Muscle of leg (tissue), 11 donors: Measurements from ENCODE around the gene TBCD. TPM values are rescaled to one million over a fixed set of nuclear protein-coding genes. Genes with fewer than 3 reads are reported as not detected.
"Not testable (repeated sequence)": the region's sequence is repeated elsewhere in the genome, so short reads cannot be mapped to it uniquely, and the experiment has no call there.

ENCODE experiments used
- DNase-seq: peaks from one replicate; pipeline ENCODE4 v3.0.0; 2013
- H3K27ac ChIP-seq: one replicate; pipeline ENCODE4 v1.5.1; 2013; ENCODE audit warnings: mild to moderate bottlenecking, low read length, control low read depth
- H3K27me3 ChIP-seq: one replicate; pipeline ENCODE4 v1.6.1; 2013; ENCODE audit warnings: low read length; ENCODE audit not compliant: control insufficient read depth, insufficient read depth
- H3K36me3 ChIP-seq: one replicate; pipeline ENCODE4 v1.6.1; 2013; ENCODE audit warnings: low read length; ENCODE audit not compliant: control insufficient read depth, insufficient read depth
- H3K4me1 ChIP-seq: one replicate; pipeline ENCODE4 v1.6.1; 2013; ENCODE audit warnings: low read length; ENCODE audit not compliant: control insufficient read depth, insufficient read depth
- H3K4me3 ChIP-seq: one replicate; pipeline ENCODE4 v1.5.1; 2013; ENCODE audit warnings: low read length, control low read depth
- H3K9me3 ChIP-seq: replicated peaks from 2 replicates; pipeline ENCODE4 v1.6.1; 2013; ENCODE audit warnings: low read depth, low read length; ENCODE audit not compliant: control insufficient read depth
- WGBS: methylation state at CpG from one replicate; pipeline ENCODE4 v1.1.5; 2013; ENCODE audit warnings: missing lambda C conversion rate; ENCODE audit not compliant: insufficient coverage; 5-methylcytosine and 5-hydroxymethylcytosine counted together
- polyA plus RNA-seq, 8 donors: library from polyadenylated mRNA; unstranded; fragments of 120-200 nt; gene quantifications; one replicate each; pipeline versions ENCODE4 v1.2.1 to v1.2.3, GENCODE V29; 2013; ENCODE audit warnings: inconsistent platforms in 1 of 8, low replicate concordance in 1 of 8; ENCODE audit not compliant: insufficient read length in 8 of 8, insufficient read depth in 1 of 8
- total RNA-seq: library from RNA; stranded (reverse); fragments of 120-200 nt; gene quantifications from one replicate; pipeline ENCODE4 v1.2.4, GENCODE V29; 2013

TBCD gene
- total and polyA plus RNA-seq, 9 donors: 47.8 to 77.4 (median 62.3) TPM

DNA sequence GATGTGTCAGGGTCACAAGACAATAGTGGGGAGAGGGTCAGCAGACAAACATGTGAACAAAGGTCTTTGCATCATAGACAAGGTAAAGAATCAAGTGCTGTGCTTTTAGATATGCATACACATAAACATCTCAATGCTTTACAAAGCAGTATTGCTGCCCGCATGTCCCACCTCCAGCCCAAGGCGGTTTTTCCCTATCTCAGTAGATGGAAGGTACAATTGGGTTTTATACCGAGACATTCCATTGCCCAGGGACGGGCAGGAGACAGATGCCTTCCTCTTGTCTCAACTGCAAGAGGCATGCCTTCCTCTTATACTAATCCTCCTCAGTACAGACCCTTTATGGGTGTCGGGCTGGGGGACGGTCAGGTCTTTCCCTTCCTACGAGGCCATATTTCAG, 7.1 kb upstream of the TBCD start:
- not testable (repeated sequence) for H3K4me1 ChIP-seq, DNase-seq, H3K4me3 ChIP-seq, H3K27me3 ChIP-seq, H3K27ac ChIP-seq
- Histone ChIP-seq H3K9me3 (peaks cover 35% of the 10 kb centered on the region), H3K36me3 (peaks cover 45% of the 10 kb centered on the region)
- WGBS: no CpG with 5 or more reads among the region's 7 CpGs

DNA sequence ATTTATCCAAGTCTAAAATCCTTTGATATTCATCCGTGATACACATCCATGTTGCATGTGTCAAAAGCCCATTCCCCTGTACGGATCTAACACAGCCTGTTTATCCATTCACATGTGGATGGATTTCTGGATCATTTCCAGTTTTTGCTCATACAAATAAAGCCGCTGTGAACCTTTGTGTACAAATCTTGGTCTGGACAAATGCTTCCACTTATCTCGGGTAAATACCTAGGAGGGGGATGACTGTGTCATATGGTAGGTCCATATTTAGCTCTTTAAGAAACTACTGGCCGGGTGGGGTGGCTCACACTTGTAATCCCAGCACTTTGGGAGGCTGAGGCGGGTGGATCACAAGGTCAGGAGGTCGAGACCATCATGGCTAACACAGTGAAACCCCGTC, 6.3 kb upstream of the TBCD start:
- H3K4me3 ChIP-seq: no peak overlapping the region
- WGBS: 38% methylated on average over 2 of the region's 8 CpGs
- H3K36me3 ChIP-seq: peaks cover 37% of the 10 kb centered on the region
- no peak overlapping the region for H3K27ac ChIP-seq
- H3K9me3 ChIP-seq: peaks cover 33% of the 10 kb centered on the region
- H3K4me1 ChIP-seq: no peaks in the 10 kb centered on the region
- H3K27me3 ChIP-seq: no peaks in the 10 kb centered on the region
- DNase-seq: no peak

DNA sequence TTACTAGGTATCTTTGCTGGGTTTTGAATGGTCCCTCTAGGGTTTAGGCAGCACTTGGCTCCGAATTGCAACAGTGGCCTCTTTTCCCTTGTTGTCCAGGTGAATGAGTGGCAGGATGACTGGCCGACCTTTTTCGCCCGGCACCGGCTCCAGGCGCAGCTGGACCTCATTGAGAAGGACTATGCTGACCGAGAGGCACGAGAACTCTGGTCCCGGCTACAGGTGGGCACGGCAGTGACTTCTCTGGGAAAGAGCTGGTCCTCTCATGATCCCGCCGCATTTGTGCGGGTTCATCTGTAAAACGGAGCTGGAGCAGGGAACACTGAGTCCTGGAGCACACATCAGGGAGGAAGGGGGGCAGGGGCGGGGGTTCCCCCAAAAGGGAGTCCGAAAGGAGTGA, 3.1 kb upstream of the TBCD start:
- H3K4me1 ChIP-seq: peaks cover 8% of the 10 kb centered on the region
- WGBS: 97% methylated on average over 15 of the region's 16 CpGs
- no peaks in the 10 kb centered on the region for H3K27me3 ChIP-seq
- H3K4me3 ChIP-seq: no peak overlapping the region
- DNase-seq: no peak
- H3K27ac ChIP-seq: no peak overlapping the region
- H3K36me3 ChIP-seq: peaks cover 9% of the 10 kb centered on the region
- H3K9me3 ChIP-seq: peaks cover 23% of the 10 kb centered on the region

DNA sequence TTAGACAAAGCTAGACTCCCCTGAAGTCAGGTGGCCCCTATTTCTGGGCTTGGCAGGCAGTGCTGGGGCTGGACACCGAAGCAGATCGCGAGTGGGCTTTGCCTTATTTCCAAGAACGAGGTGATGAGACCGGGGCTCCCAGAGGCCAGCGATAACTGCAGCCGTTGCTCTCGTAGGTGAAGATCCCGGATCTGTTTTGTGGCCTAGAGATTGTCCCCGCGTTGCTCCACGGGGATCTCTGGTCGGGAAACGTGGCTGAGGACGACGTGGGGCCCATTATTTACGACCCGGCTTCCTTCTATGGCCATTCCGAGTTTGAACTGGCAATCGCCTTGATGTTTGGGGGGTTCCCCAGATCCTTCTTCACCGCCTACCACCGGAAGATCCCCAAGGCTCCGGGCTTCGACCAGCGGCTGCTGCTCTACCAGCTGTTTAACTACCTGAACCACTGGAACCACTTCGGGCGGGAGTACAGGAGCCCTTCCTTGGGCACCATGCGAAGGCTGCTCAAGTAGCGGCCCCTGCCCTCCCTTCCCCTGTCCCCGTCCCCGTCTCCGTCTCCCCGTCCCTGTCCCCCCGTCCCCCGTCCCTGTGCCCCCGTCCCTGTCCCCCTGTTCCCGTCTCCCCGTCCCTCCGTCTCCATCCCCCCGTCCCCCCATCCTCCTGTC, 1.5 kb upstream of the TBCD start:
- 50% methylated on average over 29 of the region's 40 CpGs for WGBS
- Histone ChIP-seq H3K27me3 (no peaks in the 10 kb centered on the region), H3K27ac (no peak overlapping the region), H3K36me3 (peaks cover 9% of the 10 kb centered on the region), H3K9me3 (peaks cover 23% of the 10 kb centered on the region), H3K4me1 (peaks cover 17% of the 10 kb centered on the region), H3K4me3 (no peak overlapping the region)
- no peak for DNase-seq

DNA sequence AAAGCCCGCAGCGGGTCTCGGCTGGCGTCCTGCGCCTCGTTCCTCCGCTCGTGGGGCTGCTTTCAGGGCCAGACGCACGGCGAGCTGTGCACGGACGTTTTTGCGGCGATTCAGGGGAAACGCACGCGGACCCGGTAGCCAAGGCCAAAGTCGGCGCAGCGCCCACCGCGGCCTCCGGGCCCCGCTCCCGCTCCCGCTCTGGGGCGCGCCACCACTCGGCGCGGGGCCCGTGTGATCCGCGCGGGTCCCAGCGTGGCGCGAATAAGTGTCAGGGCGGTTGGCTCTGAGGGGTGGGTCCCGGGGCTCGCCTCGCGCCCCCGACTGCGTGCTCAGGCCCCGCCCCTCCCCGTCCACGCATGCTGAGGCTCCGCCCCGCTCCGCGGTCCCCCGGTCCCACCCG, 694 bp upstream of the TBCD start:
- Histone ChIP-seq H3K4me3 (peak overlapping the region; percentile 42), H3K27me3 (no peaks in the 10 kb centered on the region), H3K9me3 (peaks cover 20% of the 10 kb centered on the region), H3K27ac (no peak overlapping the region), H3K36me3 (peaks cover 11% of the 10 kb centered on the region), H3K4me1 (peaks cover 17% of the 10 kb centered on the region)
- no peak for DNase-seq
- WGBS: under 1% methylated on average over 46 of the region's 56 CpGs

DNA sequence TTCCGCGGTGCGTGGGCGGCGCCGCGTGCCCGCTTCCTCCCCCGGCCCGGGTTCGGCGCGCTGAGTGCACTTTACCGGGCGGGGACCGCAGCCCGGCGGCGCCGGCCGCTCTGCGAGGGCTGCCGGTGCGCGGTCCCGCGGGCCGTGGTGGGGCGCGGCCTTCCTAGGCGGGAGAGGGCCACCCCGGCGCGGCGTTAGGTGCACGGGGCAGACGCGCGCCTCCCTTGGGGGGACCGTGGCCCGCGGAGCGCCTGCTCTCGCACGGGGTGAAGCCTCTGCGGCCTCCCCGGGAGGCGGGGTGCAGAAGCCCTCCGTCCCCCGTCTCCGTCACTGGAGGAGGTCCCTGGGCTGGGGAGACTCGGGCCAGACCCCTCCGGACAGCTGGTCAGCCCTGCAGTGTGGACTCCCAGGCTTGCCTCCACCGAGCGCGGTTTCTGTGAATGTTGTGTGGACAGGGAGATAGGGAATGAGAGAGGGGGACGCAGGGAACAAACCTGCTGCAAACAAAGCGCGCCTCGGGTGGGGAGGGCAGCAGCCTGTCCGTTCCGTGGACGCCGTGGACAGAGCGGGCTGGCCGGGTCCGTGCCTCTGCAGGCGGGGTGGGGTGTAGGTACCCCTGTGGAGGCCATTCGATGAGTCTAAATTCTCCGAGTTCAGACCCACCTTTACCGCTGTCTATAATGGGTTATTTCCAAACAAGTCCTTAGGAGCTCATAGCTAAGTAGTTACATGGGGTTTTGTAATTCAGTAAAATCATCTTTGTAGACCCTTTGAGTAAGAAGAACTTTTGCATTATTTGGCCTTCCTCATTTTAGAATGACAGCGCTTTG, 721 bp downstream of the TBCD start:
- peaks cover 13% of the 10 kb centered on the region for H3K36me3 ChIP-seq

DNA sequence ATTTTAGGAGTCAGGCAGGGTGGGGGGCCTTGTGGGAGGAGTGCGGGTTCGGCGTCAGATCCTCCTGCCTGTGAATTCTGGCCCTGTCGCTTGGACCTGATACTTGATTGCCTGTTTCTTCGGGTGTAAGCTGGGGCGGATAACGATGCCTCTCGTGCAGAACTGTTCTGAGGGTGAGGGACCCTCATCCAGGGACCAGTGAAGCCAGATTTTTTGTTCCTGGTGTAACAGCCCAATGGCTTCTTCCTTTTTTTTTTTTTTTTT, 1.3 kb downstream of the TBCD start:
- H3K4me3 ChIP-seq: peak overlapping the region; percentile 73
- no peak overlapping the region for H3K27ac ChIP-seq

More for the DNA sequence above, 721 bp downstream of the TBCD start:
- WGBS: 2% methylated on average over 61 of the region's 72 CpGs
- H3K27ac ChIP-seq: peak overlapping the region; percentile 29
- peak overlapping the region; percentile 73 for H3K4me3 ChIP-seq
- peaks cover 17% of the 10 kb centered on the region for H3K4me1 ChIP-seq
- peaks cover 10% of the 10 kb centered on the region for H3K9me3 ChIP-seq
- no peaks in the 10 kb centered on the region for H3K27me3 ChIP-seq
- DNase-seq: peak; percentile 61

DNA sequence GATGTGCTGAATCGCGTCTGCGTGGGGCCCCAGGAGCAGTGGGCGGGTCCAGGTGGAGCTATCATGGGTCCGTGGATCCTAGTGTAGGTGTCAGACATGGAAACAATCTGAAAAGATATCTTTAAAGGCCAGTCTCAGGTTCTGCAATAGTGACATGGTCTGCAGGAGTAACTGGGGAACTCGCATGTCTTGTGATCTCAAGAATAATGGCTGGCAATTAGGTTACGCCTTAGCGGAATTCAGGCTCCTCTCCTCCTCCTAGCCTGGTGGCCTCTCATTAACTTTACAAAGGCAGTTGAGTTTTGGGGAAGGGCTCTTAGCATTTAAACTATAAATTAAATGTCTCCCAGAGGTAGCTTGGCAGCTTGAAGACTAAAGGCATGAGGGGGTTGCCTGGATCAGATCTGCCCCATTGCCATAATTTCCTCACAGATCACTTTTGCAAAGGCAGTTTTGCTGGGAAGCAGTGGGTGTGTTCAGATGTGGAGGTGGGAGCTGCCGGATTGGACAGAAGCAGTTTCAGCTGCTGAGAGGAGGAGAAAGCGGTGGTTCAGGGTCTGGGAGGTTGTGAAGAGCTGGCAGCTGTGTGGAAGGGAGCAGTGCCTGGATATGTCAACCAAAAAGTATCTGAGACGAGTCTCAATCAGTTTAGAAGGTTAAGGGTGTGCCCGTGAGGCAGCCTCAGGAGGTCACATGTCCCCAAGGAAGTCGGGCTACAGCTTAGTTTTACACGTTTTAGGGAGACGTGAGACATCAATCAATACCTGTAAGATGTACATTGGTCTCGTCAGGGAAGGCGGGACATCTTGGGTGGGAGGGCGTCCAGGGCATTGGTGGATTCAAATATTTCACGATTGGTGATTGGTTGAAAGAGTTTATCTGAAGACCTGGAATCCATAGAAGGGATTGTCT, 2.7 kb downstream of the TBCD start:
- Histone ChIP-seq H3K4me1 (peaks cover 17% of the 10 kb centered on the region), H3K36me3 (peaks cover 4% of the 10 kb centered on the region), H3K9me3 (peaks cover 3% of the 10 kb centered on the region), H3K27me3 (no peaks in the 10 kb centered on the region), H3K27ac (no peak overlapping the region), H3K4me3 (no peak overlapping the region)
- WGBS: 68% methylated on average over 15 of the region's 19 CpGs
- DNase-seq: peak; percentile 32

More for the DNA sequence above, 1.3 kb downstream of the TBCD start:
- H3K4me1 ChIP-seq: peaks cover 17% of the 10 kb centered on the region
- peaks cover 10% of the 10 kb centered on the region for H3K9me3 ChIP-seq
- H3K27me3 ChIP-seq: no peaks in the 10 kb centered on the region
- 32% methylated on average over 4 of the region's 8 CpGs for WGBS
- no peak for DNase-seq
- H3K36me3 ChIP-seq: peaks cover 13% of the 10 kb centered on the region

DNA sequence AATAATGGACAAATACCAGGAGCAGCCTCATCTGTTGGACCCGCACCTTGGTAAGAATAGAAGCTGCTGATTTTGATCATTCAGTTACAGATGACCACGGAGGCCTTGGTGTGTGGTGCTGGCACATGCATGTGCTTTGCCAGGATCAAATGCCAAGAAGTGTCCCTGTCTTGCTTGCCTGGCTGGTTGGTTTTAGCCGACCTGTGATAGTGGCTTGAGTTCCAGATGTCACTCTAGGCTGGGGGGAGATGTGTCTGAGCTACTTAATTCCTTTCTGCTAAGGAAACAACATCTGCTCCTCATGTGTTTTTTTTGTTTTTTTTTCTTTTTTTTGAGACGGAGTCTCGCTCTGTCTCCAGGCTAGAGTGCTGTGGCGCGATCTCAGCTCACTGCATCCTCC, 4.3 kb downstream of the TBCD start:
- Histone ChIP-seq H3K27me3 (no peaks in the 10 kb centered on the region), H3K36me3 (peaks cover 7% of the 10 kb centered on the region), H3K27ac (no peak overlapping the region), H3K4me3 (no peak overlapping the region), H3K4me1 (peaks cover 17% of the 10 kb centered on the region), H3K9me3 (no peaks in the 10 kb centered on the region)
- 86% methylated on average over 5 of the region's 7 CpGs for WGBS
- no peak for DNase-seq

DNA sequence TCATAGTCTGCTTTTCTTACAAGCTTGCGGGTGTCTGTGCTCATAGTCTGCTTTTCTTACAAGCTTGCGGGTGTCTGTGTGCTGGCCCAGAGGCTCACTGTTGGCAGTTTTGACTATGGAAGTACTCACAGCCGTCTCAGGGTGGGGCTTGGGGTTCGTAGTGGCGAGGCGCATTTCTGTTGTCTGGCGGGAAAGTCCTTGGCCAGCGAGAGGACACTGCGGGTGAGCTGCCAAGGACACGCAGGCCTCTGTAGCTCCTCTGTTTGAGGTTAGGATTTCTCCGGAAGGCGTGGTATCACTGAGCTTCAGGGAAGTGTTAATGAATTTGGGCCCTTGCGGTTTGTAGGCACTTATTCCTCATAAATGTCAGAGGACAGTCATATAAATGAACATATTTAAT, 13.5 kb downstream of the TBCD start:
- no peak overlapping the region for H3K4me3 ChIP-seq
- H3K27me3 ChIP-seq: no peaks in the 10 kb centered on the region
- H3K9me3 ChIP-seq: no peaks in the 10 kb centered on the region
- no peaks in the 10 kb centered on the region for H3K4me1 ChIP-seq
- 63% methylated on average over 10 of the region's 13 CpGs for WGBS
- no peak for DNase-seq
- peaks cover 42% of the 10 kb centered on the region for H3K36me3 ChIP-seq
- no peak overlapping the region for H3K27ac ChIP-seq
